HL-60 (cell line): Measurements from ENCODE around the gene DAPP1.

Experiments used
- CTCF ChIP-seq: IDR thresholded peaks from one replicate; pipeline ENCODE4 v1.5.1; 2011; ENCODE audit warnings: low read length, control low read depth, inconsistent platforms; ENCODE audit not compliant: insufficient read depth
- GABPA ChIP-seq: IDR thresholded peaks from 2 replicates; pipeline ENCODE4 v1.6.1; 2012; ENCODE audit warnings: low read depth
- POLR2AphosphoS5 ChIP-seq: IDR thresholded peaks from 2 replicates; pipeline ENCODE4 v1.6.1; 2012; ENCODE audit warnings: low read depth
- REST ChIP-seq: IDR thresholded peaks from 2 replicates; pipeline ENCODE4 v1.6.1; 2012; ENCODE audit warnings: low read depth; ENCODE audit not compliant: insufficient replicate concordance

GRCh38 chr4:99833756-99834155 lies 17.1 kb downstream of the DAPP1 start:
- TF ChIP-seq POLR2AphosphoS5 (no peak), CTCF (no peak), REST (no peak), GABPA (no peak)
